ENCODE data around the gene ANKRD44.
A peak's percentile ranks its signal among the peaks of the same experiment; 100 is the strongest.

The ANKRD44 gene

GRCh38 chr2:197170208-197170607 is 140.4 kb downstream of the ANKRD44 start:
- DNase-seq = no peak

GRCh38 chr2:197168705-197169104 is 141.9 kb downstream of the ANKRD44 start:
- DNase-seq = peak; percentile 64

DNA sequence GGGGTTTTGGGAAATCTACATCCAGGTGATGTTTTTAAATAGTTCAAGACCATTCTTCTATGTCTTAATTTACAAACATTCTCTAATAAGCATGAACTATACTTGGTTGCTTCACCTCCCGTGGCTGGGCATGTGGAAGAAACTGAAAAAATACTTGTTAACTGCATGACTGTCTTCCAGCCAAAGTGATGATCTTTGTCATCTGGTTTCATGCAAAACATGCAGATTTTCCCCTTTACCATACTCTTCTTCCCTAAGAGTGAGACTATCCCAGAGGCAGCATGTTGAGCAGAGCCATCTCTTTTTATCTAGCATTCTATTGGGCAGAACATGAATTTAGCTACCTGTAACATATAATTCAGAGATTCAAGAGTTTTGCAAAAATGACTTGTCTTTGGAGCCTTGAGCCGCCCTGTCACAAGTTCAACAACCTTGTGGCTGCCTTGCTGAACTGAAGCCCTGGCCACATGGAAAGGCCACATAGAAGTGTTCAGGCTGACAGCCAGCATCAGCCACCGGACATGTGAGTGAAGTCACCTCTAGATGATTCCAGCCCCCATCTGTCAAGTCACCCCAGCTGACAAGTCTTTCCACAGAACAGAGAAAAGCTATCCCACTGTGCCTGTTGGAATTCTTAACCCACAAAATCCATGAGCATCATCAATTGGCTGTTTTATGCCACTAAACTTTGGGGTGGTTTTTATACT is 142.8 kb downstream of the ANKRD44 start:
- DNase-seq = no peak

DNA sequence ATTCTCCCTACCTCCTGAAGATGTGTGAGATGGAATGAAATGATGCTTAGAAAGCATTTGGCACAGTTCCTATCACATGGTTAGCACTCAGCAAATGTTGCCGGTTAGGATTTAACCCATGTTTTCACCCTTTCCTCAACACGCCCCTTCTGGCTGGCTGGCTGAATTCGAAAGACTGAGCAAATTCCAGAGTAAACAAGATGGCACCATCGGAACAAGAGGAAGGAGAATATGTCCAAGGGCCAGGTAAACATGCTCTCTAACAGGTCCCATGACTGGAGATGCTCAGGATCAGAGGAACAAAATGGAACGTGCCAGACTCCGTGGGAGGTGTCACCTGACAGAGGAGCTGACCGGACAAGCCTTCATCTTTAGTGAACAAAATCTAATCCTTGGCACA is 145.6 kb downstream of the ANKRD44 start:
- no peak for DNase-seq

- DNase-seq = no peak
Observed at GRCh38 chr2:197164141-197164754, 146.3 kb downstream of the ANKRD44 start.

DNA sequence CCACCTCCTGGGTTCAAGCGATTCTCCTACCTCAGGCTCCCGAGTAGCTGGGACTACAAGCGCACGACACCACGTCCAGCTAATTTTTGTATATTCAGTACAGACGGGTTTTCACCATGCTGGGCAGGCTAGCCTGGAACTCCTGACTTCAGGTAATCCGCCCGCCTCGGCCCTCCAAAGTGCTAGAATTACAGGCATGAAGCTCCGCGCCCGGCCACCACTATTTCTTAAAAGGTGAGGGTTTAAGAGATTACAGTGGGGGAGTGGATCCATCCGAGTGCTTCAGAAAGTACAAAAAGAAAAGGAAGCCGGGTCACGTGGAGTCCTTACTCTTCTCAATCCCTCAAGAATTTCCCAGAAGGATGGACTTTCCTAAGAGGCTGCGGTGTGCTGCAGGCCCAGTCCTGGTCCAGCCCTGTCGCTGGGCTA is 146.9 kb downstream of the ANKRD44 start:
- no peak for DNase-seq

- no peak for DNase-seq
Observed at GRCh38 chr2:197161774-197162173, 148.8 kb downstream of the ANKRD44 start.

GRCh38 chr2:197159661-197160211 is 150.8 kb downstream of the ANKRD44 start:
- DNase-seq = peak; percentile 22

GRCh38 chr2:197158591-197159550 is 151.7 kb downstream of the ANKRD44 start:
- no peak for DNase-seq

DNA sequence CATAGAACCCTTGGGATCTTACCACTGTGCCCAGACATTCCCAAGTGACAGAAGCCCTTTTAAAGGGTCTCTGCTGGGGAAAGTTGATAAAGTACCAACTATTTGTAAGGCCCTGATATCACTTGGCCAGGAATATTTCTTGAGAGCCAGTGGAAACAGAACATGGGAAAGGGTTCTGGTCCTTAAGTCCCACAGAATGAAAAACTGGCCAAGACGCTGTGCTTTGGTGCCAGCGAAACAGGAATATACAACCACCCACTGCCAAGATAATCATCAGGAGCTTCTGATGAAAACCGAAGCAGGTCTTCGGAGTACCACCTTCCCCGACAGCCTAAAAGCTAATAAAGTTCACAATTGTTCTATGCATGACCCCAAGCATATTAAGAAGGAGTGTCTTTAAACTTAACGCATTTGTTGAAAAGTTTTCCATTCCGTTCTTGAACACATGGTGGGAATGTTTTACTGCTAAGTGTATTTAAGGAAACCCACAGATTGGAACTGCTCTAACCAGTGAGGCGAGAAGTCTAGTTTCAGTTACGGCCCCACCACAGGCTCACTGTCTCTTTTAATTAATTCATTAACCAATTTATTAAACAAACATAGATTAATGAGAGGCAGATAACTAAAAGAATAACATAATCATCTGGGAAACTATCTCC is 152.6 kb downstream of the ANKRD44 start:
- no peak for DNase-seq

GRCh38 chr2:197156771-197157170 is 153.8 kb downstream of the ANKRD44 start:
- no peak for DNase-seq

- no peak for DNase-seq
Observed at GRCh38 chr2:197152451-197153228, 157.9 kb downstream of the ANKRD44 start.

DNA sequence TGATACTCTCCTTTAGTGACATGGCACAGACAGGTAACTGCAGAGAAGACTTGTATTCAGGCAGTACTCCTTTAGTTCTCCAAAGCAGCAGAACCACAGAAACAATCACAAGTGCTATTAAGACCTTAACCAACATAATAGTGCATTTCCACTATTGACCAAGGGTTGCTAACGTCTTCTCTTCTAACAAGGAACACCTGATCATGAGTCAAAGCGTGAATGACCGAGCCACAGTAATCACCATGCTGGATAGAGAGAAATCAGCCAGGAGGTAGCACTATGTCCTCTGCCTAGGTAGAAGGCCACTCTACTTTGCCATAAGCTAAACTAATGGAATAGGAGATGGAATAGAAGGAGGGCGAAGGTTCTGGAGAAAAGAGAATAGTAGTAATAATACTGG is 161.0 kb downstream of the ANKRD44 start:
- no peak for DNase-seq

DNA sequence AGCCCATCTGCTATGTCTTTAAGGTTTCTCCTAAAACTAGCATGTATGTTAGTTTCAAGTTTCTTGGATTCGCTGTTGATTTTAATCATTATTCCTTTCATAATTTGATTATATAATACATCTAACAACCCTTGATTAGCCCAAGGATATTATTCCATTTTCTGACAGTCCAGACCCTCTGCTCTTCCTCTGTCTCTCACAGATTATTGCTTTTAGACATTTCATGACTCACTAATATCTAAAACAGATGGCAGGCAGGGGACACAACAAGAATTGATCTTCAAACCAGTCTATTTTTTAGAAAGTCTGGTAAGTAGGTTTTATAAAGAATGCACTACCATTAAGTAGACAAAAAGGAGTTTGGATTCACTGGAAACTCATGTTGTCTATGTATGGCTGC is 162.2 kb downstream of the ANKRD44 start:
- DNase-seq = no peak

DNA sequence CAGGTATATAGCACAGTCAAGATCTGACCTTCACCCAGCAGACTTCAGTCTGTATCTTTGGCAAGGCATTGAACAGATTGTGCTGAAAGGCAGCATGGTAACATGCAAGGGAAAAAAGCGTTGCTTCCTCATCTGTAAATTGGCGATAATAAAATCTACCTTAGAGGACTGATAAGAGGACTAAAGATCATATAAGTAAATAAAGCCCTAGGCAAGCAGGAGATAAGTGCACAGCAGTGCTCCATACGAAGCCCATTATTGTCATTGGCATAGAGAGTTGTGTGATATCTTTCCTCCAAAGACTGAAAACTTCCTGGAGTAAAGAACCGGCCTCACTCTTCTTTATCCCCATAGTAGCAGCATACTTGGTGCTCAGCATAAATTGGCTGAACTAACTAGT is 162.6 kb downstream of the ANKRD44 start:
- DNase-seq = no peak

DNA sequence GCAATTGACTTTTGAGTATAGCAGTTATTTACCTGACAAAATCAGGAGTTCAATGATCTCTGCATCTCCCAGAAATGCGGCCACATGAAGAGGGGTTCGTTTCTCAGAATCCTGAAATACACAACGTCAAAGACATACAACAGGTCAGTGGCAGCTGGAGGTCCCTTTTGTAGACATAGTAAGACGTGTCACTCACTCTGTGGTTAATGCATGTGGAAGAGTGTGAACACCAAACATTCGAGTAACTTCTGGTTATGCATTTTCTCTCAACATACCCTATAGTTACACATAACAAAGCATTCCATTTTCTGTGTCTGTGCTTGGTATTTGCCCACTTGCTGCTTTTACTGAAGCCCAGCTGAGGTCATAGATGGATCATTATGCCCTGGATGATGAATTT is 163.6 kb downstream of the ANKRD44 start:
- no peak for DNase-seq

GRCh38 chr2:197145471-197146056 is 165.0 kb downstream of the ANKRD44 start:
- no peak for DNase-seq

DNA sequence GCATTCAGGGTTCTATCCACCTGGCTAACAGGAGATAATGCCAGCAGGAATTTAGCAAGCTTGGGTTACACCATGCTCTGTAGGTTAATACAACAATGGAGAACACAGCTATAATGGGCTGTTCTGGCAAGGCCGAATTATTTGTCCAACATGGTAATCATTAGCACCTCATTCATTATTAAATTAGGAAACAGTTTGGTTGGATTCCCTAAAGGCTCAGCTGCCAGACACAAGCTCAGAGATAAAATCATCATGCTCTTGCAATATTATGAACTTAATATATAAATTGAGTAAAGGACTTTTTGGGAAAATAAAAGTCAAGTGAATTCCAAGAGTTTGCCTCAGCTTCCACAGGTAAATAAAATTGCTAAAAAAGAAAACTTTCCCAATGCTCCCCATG is 166.4 kb downstream of the ANKRD44 start:
- no peak for DNase-seq

DNA sequence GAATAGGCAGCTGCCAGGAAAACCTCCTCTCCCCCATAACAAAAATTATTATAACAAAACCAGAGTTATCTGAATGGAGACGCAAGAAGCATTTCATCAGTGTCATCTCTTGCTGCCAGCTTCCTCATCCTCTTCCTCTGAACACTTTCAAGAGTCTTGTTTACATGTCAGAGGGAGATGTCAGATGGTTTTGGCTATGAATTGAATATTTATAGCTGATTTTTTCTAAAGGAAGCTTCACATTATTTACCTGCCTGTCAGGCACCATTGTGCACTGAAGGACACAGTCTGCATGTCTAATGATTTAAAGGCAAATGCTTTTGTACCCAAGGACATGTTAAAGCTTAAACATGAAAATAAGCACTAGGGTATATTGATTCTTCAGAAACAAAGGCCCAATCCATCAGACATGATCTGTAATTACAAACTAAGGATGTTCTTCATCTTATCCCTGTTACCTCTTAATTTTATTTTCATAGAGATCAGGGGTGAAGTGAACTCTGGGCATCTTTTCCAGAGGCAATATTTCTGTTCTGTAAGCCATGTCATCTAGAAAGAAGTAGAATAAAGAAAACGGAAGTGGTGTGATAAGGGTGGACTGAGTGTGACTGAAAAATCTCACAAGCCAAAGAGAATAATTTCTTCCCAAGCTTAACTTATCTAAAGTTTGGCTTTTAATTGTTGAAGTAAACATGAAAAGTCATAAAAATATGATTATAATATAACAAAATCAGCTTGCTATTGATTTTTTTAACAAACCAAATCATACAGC is 168.7 kb downstream of the ANKRD44 start:
- DNase-seq = no peak

DNA sequence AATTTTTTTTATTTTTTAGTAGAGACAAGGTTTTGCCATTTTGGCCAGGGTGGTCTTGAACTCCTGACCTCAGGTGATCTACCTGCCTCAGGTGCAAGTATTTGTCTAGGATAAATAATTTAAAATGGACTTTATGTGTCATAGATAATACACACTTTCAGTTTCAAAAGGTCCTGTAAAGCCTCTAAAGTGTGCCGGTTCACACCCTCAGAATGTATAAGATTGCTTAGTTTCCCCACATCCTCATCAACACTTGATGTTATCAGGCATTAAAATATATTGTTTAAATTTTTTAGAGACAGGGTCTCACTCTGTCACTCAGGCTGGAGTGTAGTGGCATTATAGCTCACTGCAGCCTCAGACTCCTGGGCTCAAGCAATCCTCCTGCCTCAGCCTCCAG is 170.5 kb downstream of the ANKRD44 start:
- DNase-seq = no peak

GRCh38 chr2:197138506-197138905 is 172.1 kb downstream of the ANKRD44 start:
- no peak for DNase-seq

All from T-helper 9 cell (primary cell).